GM23248 (cell line): ENCODE measurements around the gene CDC42.

Experiments
- EZH2 ChIP-seq: fragments of 200-600 bp; sonication (generic); IDR thresholded peaks from 2 replicates; pipeline ENCODE4 v1.6.1; 2018; ENCODE audit warnings: antibody characterized with exemption, mild to moderate bottlenecking; ENCODE audit not compliant: insufficient read depth, poor library complexity, severe bottlenecking
- EZH2phosphoT487 ChIP-seq: fragments of 200-600 bp; sonication (generic); IDR thresholded peaks from 2 replicates; pipeline ENCODE4 v1.6.1; 2018; ENCODE audit warnings: antibody characterized with exemption, moderate library complexity, mild to moderate bottlenecking, low read depth; ENCODE audit not compliant: insufficient read depth

DNA sequence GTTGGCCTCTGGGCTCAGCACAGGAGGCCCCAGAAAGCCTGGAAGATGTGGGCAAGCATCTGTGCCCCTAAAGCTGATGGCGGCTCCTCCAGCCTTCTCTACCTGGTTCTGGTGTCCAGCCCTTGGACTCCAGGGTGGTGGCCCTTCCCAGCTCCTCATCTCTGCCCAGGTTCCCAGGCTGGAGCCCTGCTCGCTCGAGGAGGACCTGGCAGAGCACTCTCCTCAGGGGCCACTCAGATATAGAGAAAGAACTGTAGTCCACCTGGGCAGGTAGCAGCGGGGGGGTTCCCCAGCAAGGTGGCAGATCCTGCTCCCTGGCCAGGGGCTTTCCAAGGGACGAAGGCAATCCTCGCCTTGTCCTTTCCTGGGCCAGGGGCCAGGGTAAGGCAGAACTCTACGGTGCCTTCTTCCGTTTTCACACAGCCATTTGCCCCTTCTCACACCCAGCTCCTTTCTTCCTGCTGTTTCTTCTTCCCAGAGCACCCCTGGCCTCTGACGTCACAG is 71.4 kb downstream of the CDC42 start:
- no peak for TF ChIP-seq EZH2
- TF ChIP-seq EZH2phosphoT487 = no peak
